WTC11 (cell line): ENCODE measurements around the gene RFNG.

ENCODE experiments used
- E2F4 ChIP-seq: sonication (generic); formaldehyde crosslinking; IDR thresholded peaks from 2 replicates; pipeline ENCODE4 v1.8.1; 2022; ENCODE audit warnings: low read depth, mild to moderate bottlenecking, moderate library complexity, missing genetic modification reagents, borderline replicate concordance
- ERG ChIP-seq: fragments of 250-450 bp; sonication (Bioruptor Pico); IDR thresholded peaks from 2 replicates; pipeline ENCODE4 v1.8.0; 2021; ENCODE audit warnings: mild to moderate bottlenecking
- FOXK1 ChIP-seq: sonication (generic); formaldehyde crosslinking; IDR thresholded peaks from 2 replicates; pipeline ENCODE4 v1.8.0; 2022; ENCODE audit warnings: mild to moderate bottlenecking, moderate library complexity, missing genetic modification reagents
- NFYB ChIP-seq: sonication (generic); formaldehyde crosslinking; conservative IDR thresholded peaks from 2 replicates; pipeline ENCODE4 v1.8.0; 2022; ENCODE audit warnings: low read depth, missing genetic modification reagents
- NR1H2 ChIP-seq: sonication (generic); formaldehyde crosslinking; IDR thresholded peaks from 2 replicates; pipeline ENCODE4 v1.9.0; 2021; ENCODE audit warnings: mild to moderate bottlenecking, moderate library complexity, missing genetic modification reagents
- NR3C1 ChIP-seq: sonication (generic); formaldehyde crosslinking; conservative IDR thresholded peaks from 2 replicates; pipeline ENCODE4 v1.8.1; 2023; ENCODE audit warnings: low read depth, mild to moderate bottlenecking, missing genetic modification reagents
- SP1 ChIP-seq: sonication (generic); formaldehyde crosslinking; conservative IDR thresholded peaks from 2 replicates; pipeline ENCODE4 v1.8.1; 2022; ENCODE audit warnings: missing genetic modification reagents
- TCF7 ChIP-seq: sonication (generic); formaldehyde crosslinking; IDR thresholded peaks from 2 replicates; pipeline ENCODE4 v1.8.0; 2022; ENCODE audit warnings: mild to moderate bottlenecking, low read depth, missing genetic modification reagents, moderate library complexity
- TF ChIP-seq, protein P1 (sequence below): sonication (generic); formaldehyde crosslinking; IDR thresholded peaks from 2 replicates; pipeline ENCODE4 v1.8.0; 2022; ENCODE audit warnings: mild to moderate bottlenecking, missing genetic modification reagents
- TF ChIP-seq, protein P2 (sequence below): fragments of 200-600 bp; IDR thresholded peaks from 2 replicates; pipeline ENCODE4 v1.8.0; 2022; ENCODE audit warnings: antibody characterized with exemption
- TF ChIP-seq, protein P3 (sequence below): sonication (generic); formaldehyde crosslinking; IDR thresholded peaks from 2 replicates; pipeline ENCODE4 v1.8.1; 2022; ENCODE audit warnings: low read depth, missing genetic modification reagents, borderline replicate concordance

DNA sequence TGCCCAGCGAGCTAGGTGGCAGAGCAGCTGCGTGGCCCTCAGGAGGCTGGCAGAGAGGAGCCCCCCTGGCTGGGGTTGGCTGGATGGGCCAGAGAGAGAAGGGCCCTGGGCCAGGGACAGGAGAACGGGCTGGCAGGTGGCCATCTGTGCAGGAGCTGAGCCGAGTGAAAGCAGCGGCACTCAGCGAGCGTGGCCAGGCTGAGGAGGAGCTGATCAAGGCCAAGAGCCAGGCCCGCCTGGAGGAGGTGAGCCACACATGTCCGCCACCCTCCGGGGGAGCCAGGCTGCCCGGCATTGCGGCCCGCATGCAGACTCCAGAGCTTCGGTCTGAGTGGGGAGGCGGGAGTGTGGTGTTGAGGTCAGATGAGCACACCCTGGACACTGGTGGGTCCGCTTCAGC, 22.2 kb downstream of the RFNG start:
- TF ChIP-seq, protein P1, sequence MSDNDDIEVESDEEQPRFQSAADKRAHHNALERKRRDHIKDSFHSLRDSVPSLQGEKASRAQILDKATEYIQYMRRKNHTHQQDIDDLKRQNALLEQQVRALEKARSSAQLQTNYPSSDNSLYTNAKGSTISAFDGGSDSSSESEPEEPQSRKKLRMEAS (CRISPR knock-in tag), result no peak
- TF ChIP-seq E2F4 (no peak), NR1H2 (CRISPR knock-in tag) (no peak), FOXK1 (CRISPR knock-in tag) (no peak), NR3C1 (no peak), TCF7 (no peak), SP1 (CRISPR knock-in tag) (no peak), ERG (CRISPR knock-in tag) (no peak), NFYB (no peak)
- TF ChIP-seq, protein P2, sequence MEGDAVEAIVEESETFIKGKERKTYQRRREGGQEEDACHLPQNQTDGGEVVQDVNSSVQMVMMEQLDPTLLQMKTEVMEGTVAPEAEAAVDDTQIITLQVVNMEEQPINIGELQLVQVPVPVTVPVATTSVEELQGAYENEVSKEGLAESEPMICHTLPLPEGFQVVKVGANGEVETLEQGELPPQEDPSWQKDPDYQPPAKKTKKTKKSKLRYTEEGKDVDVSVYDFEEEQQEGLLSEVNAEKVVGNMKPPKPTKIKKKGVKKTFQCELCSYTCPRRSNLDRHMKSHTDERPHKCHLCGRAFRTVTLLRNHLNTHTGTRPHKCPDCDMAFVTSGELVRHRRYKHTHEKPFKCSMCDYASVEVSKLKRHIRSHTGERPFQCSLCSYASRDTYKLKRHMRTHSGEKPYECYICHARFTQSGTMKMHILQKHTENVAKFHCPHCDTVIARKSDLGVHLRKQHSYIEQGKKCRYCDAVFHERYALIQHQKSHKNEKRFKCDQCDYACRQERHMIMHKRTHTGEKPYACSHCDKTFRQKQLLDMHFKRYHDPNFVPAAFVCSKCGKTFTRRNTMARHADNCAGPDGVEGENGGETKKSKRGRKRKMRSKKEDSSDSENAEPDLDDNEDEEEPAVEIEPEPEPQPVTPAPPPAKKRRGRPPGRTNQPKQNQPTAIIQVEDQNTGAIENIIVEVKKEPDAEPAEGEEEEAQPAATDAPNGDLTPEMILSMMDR, result no peak
- TF ChIP-seq, protein P3, sequence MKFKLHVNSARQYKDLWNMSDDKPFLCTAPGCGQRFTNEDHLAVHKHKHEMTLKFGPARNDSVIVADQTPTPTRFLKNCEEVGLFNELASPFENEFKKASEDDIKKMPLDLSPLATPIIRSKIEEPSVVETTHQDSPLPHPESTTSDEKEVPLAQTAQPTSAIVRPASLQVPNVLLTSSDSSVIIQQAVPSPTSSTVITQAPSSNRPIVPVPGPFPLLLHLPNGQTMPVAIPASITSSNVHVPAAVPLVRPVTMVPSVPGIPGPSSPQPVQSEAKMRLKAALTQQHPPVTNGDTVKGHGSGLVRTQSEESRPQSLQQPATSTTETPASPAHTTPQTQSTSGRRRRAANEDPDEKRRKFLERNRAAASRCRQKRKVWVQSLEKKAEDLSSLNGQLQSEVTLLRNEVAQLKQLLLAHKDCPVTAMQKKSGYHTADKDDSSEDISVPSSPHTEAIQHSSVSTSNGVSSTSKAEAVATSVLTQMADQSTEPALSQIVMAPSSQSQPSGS (CRISPR knock-in tag), result no peak
